Chondrocyte (in vitro differentiated cells): ENCODE data around the gene CD164. TPM values are rescaled to one million over a fixed set of nuclear protein-coding genes. Genes with fewer than 3 reads are reported as not detected.

Source experiments
- DNase-seq: peaks from one replicate; pipeline ENCODE4 v3.0.0; 2021; ENCODE audit warnings: mixed read lengths, low spot score
- H3K27ac Mint-ChIP-seq: one replicate; pipeline ENCODE4 v1.8.0; 2021; ENCODE audit warnings: mild to moderate bottlenecking, moderate library complexity, mixed read lengths; ENCODE audit not compliant: unreplicated experiment
- H3K27me3 Mint-ChIP-seq: 2 replicates; pipeline ENCODE4 v1.8.0; 2021; ENCODE audit warnings: low read depth, mixed read lengths
- H3K36me3 Mint-ChIP-seq: 2 replicates; pipeline ENCODE4 v1.8.0; 2021; ENCODE audit warnings: low read depth, mixed read lengths
- H3K4me1 Mint-ChIP-seq: 2 replicates; pipeline ENCODE4 v1.8.0; 2021; ENCODE audit warnings: low read depth, mild to moderate bottlenecking, mixed read lengths
- H3K4me3 Mint-ChIP-seq: one replicate; pipeline ENCODE4 v1.8.0; 2021; ENCODE audit warnings: mild to moderate bottlenecking, moderate library complexity, mixed read lengths; ENCODE audit not compliant: unreplicated experiment
- H3K9me3 Mint-ChIP-seq: 2 replicates; pipeline ENCODE4 v1.8.0; 2021; ENCODE audit warnings: low read depth, mixed read lengths
- CTCF ChIP-seq: fragments of 200-600 bp; sonication (generic); IDR thresholded peaks from 2 replicates; pipeline ENCODE4 v1.5.0; 2021; ENCODE audit warnings: antibody characterized with exemption, mild to moderate bottlenecking, moderate library complexity
- total RNA-seq: library from RNA; stranded (reverse); gene quantifications from 3 replicates; pipeline ENCODE4 v1.2.1, GENCODE V29; 2021

The CD164 gene
- total RNA-seq, 1 donor from 2014 or later = 259 TPM

- no peak for DNase-seq
- Mint-ChIP-seq H3K9me3 (no peaks in the 10 kb centered on the region), H3K27me3 (peaks cover 2% of the 10 kb centered on the region), H3K4me3 (no peak overlapping the region), H3K36me3 (no peaks in the 10 kb centered on the region), H3K27ac (no peak overlapping the region), H3K4me1 (no peaks in the 10 kb centered on the region)
- no peak for TF ChIP-seq CTCF
Observed at GRCh38 chr6:109318328-109318876, 63.9 kb downstream of the CD164 start.

- no peak overlapping the region for H3K4me3 Mint-ChIP-seq
- no peaks in the 10 kb centered on the region for H3K36me3 Mint-ChIP-seq
- no peak overlapping the region for H3K27ac Mint-ChIP-seq
Observed at GRCh38 chr6:109316909-109317308, 65.4 kb downstream of the CD164 start.

More at GRCh38 chr6:109316909-109317308, 65.4 kb downstream of the CD164 start:
- no peak for TF ChIP-seq CTCF
- DNase-seq = no peak
- no peaks in the 10 kb centered on the region for H3K9me3 Mint-ChIP-seq
- H3K4me1 Mint-ChIP-seq = no peaks in the 10 kb centered on the region
- peaks cover 2% of the 10 kb centered on the region for H3K27me3 Mint-ChIP-seq

Other genes starting within 250 kb of the CD164 start
- gene PPIL6, start 58.2 kb upstream of the CD164 start, total RNA-seq = 2.2 to 2.7 TPM (median 2.5 TPM) in 3 replicates
- 5.3 to 7.4 TPM (median 5.6 TPM) in 3 replicates for gene SMPD2, start 58.3 kb upstream of the CD164 start, total RNA-seq
- gene MICAL1, start 73.3 kb upstream of the CD164 start, total RNA-seq = 49.5 to 102 TPM (median 96.9 TPM) in 3 replicates
- 6.6 to 8.1 TPM (median 7.1 TPM) in 3 replicates for gene ZBTB24, start 100.8 kb upstream of the CD164 start, total RNA-seq